H1 (cell line): Measurements from ENCODE around the gene NT5C1A. TPM values are rescaled to one million over a fixed set of nuclear protein-coding genes. Genes with fewer than 3 reads are reported as not detected.

Experiments
- CTCF ChIA-PET: fragments of 300-600 bp; sonication (Branson Sonifier 250); formaldehyde crosslinking; loops from one replicate; lab custom pipeline; 2021; ENCODE audit not compliant: partially characterized antibody; lab: Charles Lee
- POLR2A ChIA-PET: fragments of 300-600 bp; sonication (Branson Sonifier 250); formaldehyde crosslinking; loops from one replicate; lab custom pipeline; 2021; ENCODE audit warnings: inconsistent platforms; ENCODE audit not compliant: partially characterized antibody; lab: Charles Lee
- DNase-seq, 2 experiments: peaks; one replicate each; pipeline versions ENCODE4 v3.0.0 to v3.0.0-alpha.2; 2010 to 2022; ENCODE audit warnings: low spot score in 2 of 2, low read depth in 1 of 2, mixed read lengths in 1 of 2
- FAIRE-seq: peaks from 2 replicates; lab custom pipeline; 2011; peaks lifted over from hg19 to GRCh38; lab: Jason Lieb, UNC
- H2AFZ ChIP-seq: 2 replicates; pipeline ENCODE4 v1.8.1; 2012; ENCODE audit warnings: low read length, inconsistent platforms
- H2AK5ac ChIP-seq: 2 replicates; pipeline ENCODE4 v1.6.1; 2013; ENCODE audit warnings: low read depth, low read length
- H2BK120ac ChIP-seq: replicated peaks from 2 replicates; pipeline ENCODE3; 2013; ENCODE audit warnings: low read depth, low read length, inconsistent platforms
- H2BK12ac ChIP-seq: 2 replicates; pipeline ENCODE4 v1.6.1; 2013; ENCODE audit warnings: low read depth, low read length
- H2BK15ac ChIP-seq: 2 replicates; pipeline ENCODE4 v1.6.1; 2013; ENCODE audit warnings: low read length
- H2BK20ac ChIP-seq: 2 replicates; pipeline ENCODE4 v1.6.1; 2013; ENCODE audit warnings: low read length
- H2BK5ac ChIP-seq: 2 replicates; pipeline ENCODE4 v1.6.1; 2013; ENCODE audit warnings: low read depth, low read length
- H3K14ac ChIP-seq: 2 replicates; pipeline ENCODE4 v1.6.1; 2013; ENCODE audit warnings: inconsistent platforms; ENCODE audit not compliant: insufficient read length
- H3K18ac ChIP-seq: 2 replicates; pipeline ENCODE4 v1.6.1; 2013; ENCODE audit warnings: low read length; ENCODE audit errors: extremely low read depth
- H3K23ac ChIP-seq: 2 replicates; pipeline ENCODE4 v1.6.1; 2013; ENCODE audit warnings: inconsistent platforms; ENCODE audit not compliant: insufficient read length
- H3K23me2 ChIP-seq: 2 replicates; pipeline ENCODE4 v1.6.1; 2013; ENCODE audit warnings: low read depth, low read length
- H3K27ac ChIP-seq: 2 replicates; pipeline ENCODE4 v1.6.1; 2011; ENCODE audit warnings: low read depth, low read length, inconsistent platforms
- H3K27me3 ChIP-seq, 4 experiments: replicated peaks in 1 of 4; 1 replicate in 1 of 4; 2 replicates in 3 of 4; pipeline versions ENCODE4 v1.6.1 to v1.8.1; 2011 to 2013; ENCODE audit warnings: low read length in 3 of 4, mild to moderate bottlenecking in 3 of 4, inconsistent platforms in 2 of 4, mixed read lengths in 2 of 4, moderate library complexity in 1 of 4; ENCODE audit not compliant: control insufficient read depth in 3 of 4, insufficient read depth in 3 of 4; ENCODE audit errors: extremely low read depth in 1 of 4
- H3K36me3 ChIP-seq, 4 experiments: 2 replicates each; pipeline versions ENCODE4 v1.6.1 to v1.8.1; 2011 to 2013; ENCODE audit warnings: mild to moderate bottlenecking in 4 of 4, low read length in 3 of 4, moderate library complexity in 2 of 4, control low read depth in 1 of 4, inconsistent platforms in 1 of 4; ENCODE audit not compliant: insufficient read depth in 4 of 4, control insufficient read depth in 2 of 4
- H3K4ac ChIP-seq: replicated peaks from 2 replicates; pipeline ENCODE3; 2013; ENCODE audit warnings: low read length, low read depth, mixed read lengths, inconsistent platforms; ENCODE audit not compliant: insufficient read length
- H3K4me1 ChIP-seq, 4 experiments: replicated peaks in 1 of 4; 1 replicate in 1 of 4; 2 replicates in 3 of 4; pipeline versions ENCODE4 v1.6.1 to v1.8.1; 2011 to 2013; ENCODE audit warnings: low read length in 3 of 4, inconsistent platforms in 2 of 4, mixed read lengths in 1 of 4; ENCODE audit not compliant: insufficient read depth in 4 of 4, control insufficient read depth in 3 of 4
- H3K4me2 ChIP-seq, 2 experiments: 2 replicates each; pipeline versions ENCODE4 v1.6.1 to v1.8.1; 2011 to 2013; ENCODE audit warnings: low read depth in 2 of 2, low read length in 2 of 2, control low read depth in 1 of 2, inconsistent platforms in 1 of 2, mild to moderate bottlenecking in 1 of 2; ENCODE audit not compliant: insufficient read depth in 1 of 2
- H3K4me3 ChIP-seq, 4 experiments: fragments of 200-600, 300-600 bp in 1 of 4; sonication (generic), shearing (Covaris generic), sonication (Bioruptor Twin) in 1 of 4; 2 replicates each; pipeline versions ENCODE4 v1.5.1 to v1.8.1; 2011 to 2016; ENCODE audit warnings: low read length in 4 of 4, low read depth in 3 of 4, control low read depth in 2 of 4, inconsistent platforms in 2 of 4, mild to moderate bottlenecking in 2 of 4, mixed read lengths in 1 of 4, moderate library complexity in 1 of 4; ENCODE audit not compliant: insufficient read depth in 2 of 4; ENCODE audit errors: extremely low read depth in 1 of 4
- H3K56ac ChIP-seq: replicated peaks from 2 replicates; pipeline ENCODE3; 2013; ENCODE audit warnings: low read depth, mild to moderate bottlenecking, mixed read lengths, low read length, inconsistent platforms; ENCODE audit not compliant: insufficient read length
- H3K79me1 ChIP-seq: 2 replicates; pipeline ENCODE4 v1.6.1; 2013; ENCODE audit warnings: low read depth, low read length, control low read depth
- H3K79me2 ChIP-seq, 2 experiments: 2 replicates each; pipeline versions ENCODE4 v1.6.1 to v1.8.1; 2012 to 2013; ENCODE audit warnings: low read length in 2 of 2, mild to moderate bottlenecking in 2 of 2, inconsistent platforms in 1 of 2; ENCODE audit not compliant: insufficient read depth in 2 of 2, control insufficient read depth in 1 of 2
- H3K9ac ChIP-seq, 4 experiments: replicated peaks in 1 of 4; 1 replicate in 1 of 4; 2 replicates in 3 of 4; pipeline versions ENCODE4 v1.6.1 to v1.8.1; 2011 to 2013; ENCODE audit warnings: low read depth in 3 of 4, low read length in 3 of 4, control low read depth in 2 of 4, mild to moderate bottlenecking in 2 of 4, moderate library complexity in 2 of 4, inconsistent platforms in 1 of 4; ENCODE audit errors: extremely low read depth in 1 of 4
- H3K9me3 ChIP-seq, 2 experiments: 2 replicates each; pipeline versions ENCODE4 v1.6.1 to v1.8.1; 2012 to 2013; ENCODE audit warnings: mild to moderate bottlenecking in 2 of 2, moderate library complexity in 2 of 2, control low read depth in 1 of 2, inconsistent platforms in 1 of 2, low read depth in 1 of 2, low read length in 1 of 2, mixed read lengths in 1 of 2; ENCODE audit not compliant: insufficient read depth in 2 of 2
- H4K20me1 ChIP-seq, 2 experiments: replicated peaks in 1 of 2; 2 replicates each; pipeline versions ENCODE3 to v1.8.1; 2011 to 2013; ENCODE audit warnings: inconsistent platforms in 2 of 2, low read length in 2 of 2, mild to moderate bottlenecking in 1 of 2; ENCODE audit not compliant: insufficient read depth in 2 of 2, control insufficient read depth in 1 of 2
- H4K5ac ChIP-seq: 2 replicates; pipeline ENCODE4 v1.6.1; 2013; ENCODE audit warnings: low read length, low read depth, mixed read lengths, inconsistent platforms; ENCODE audit not compliant: insufficient read length
- H4K8ac ChIP-seq: 2 replicates; pipeline ENCODE4 v1.8.0; 2013; ENCODE audit warnings: mild to moderate bottlenecking, moderate library complexity, low read length, inconsistent platforms; ENCODE audit not compliant: insufficient read depth; ENCODE audit errors: extremely low read depth
- H4K91ac ChIP-seq: replicated peaks from 2 replicates; pipeline ENCODE3; 2013; ENCODE audit warnings: low read length, mixed read lengths, inconsistent platforms; ENCODE audit not compliant: insufficient read length
- SP1 ChIP-seq: IDR thresholded peaks from 2 replicates; pipeline ENCODE4 v1.6.1; 2011; ENCODE audit warnings: low read depth, low read length
- WGBS, 2 experiments: shearing (Covaris generic) in 1 of 2; methylation state at CpG; one replicate each; pipeline versions ENCODE4 v1.1.6 to v1.1.7; 2013 to 2015; ENCODE audit warnings: low lambda C conversion rate in 2 of 2, mixed read lengths in 2 of 2, inconsistent platforms in 1 of 2, low coverage in 1 of 2, missing lambda C conversion rate in 1 of 2; ENCODE audit not compliant: insufficient replicate concordance in 2 of 2, insufficient coverage in 1 of 2, insufficient read length in 1 of 2; ENCODE audit errors: extremely low coverage in 1 of 2, missing lambda C conversion rate in 1 of 2; 5-methylcytosine and 5-hydroxymethylcytosine counted together
- polyA plus RNA-seq, 7 experiments: library from polyadenylated mRNA; depleted of rRNA in 3 of 7; stranded (reverse) in 5 of 7; unstranded in 2 of 7; fragments of >200 nt in 5 of 7; fragments of 200-250 nt in 2 of 7; gene quantifications; 1 replicate in 5 of 7; 2 replicates in 1 of 7; 4 replicates in 1 of 7; pipeline versions ENCODE4 v1.2.1 to v1.2.3, GENCODE V29; 2011 to 2013; ENCODE audit warnings: missing spikeins in 2 of 7, mixed read lengths in 2 of 7
- total RNA-seq: library from RNA; stranded (reverse); fragmentation: NEBNext Ultra II Directional; extraction: Animal tissue kit (Norgen Biotek cat#: 25700); gene quantifications from 2 replicates; pipeline ENCODE4 v1.2.1, GENCODE V29; 2021

Gene NT5C1A
- total and polyA plus RNA-seq, 2 of the 8 experiments (the other 6 are each of a cell fraction or from before 2014, with no cell fraction given): not detected

GRCh38 chr1:39696448-39696847, 24.5 kb upstream of the NT5C1A start:
- Histone ChIP-seq H3K27me3 (peaks cover 47 to 99% (median 75%) of the 10 kb centered on the region in 4 experiments), H3K4me3 (no peak overlapping the region), H3K4me2 (no peak overlapping the region), H3K14ac (no peak overlapping the region), H3K36me3 (no peaks in the 10 kb centered on the region), H4K5ac (no peak overlapping the region), H4K8ac (no peak overlapping the region), H3K9ac (no peak overlapping the region), H3K9me3 (no peaks in the 10 kb centered on the region), H2AK5ac (no peak overlapping the region), H3K27ac (no peak overlapping the region), H3K23ac (no peak overlapping the region), H2BK5ac (no peak overlapping the region), H4K20me1 (peaks cover 0 to 4% of the 10 kb centered on the region in 2 experiments)
- CTCF ChIA-PET: interaction anchor here (0.7 to 2.5 kb wide), 7 partner anchors 24 to 155 kb away, joined by 3 to 18 read pairs (median 4); partner anchors contain the start of gene NT5C1A
- no peak for DNase-seq
- 76% methylated on average over 1 of the region's 1 CpG; no CpG with 5 or more reads in 1 of the 2 experiments for WGBS, 2 experiments
- no peak for TF ChIP-seq SP1
- TF ChIP-seq, all 59 proteins: peak for 0
- H2BK12ac ChIP-seq: no peak overlapping the region
- H3K4me1 ChIP-seq: peaks cover 3 to 25% (median 11%) of the 10 kb centered on the region in 4 experiments; a peak in 6 of 7 replicates
- no peak overlapping the region for H2BK120ac ChIP-seq
- H3K18ac ChIP-seq: no peak overlapping the region
- H3K23me2 ChIP-seq: peaks cover 2% of the 10 kb centered on the region; the same call in 1 of the 2 replicates
- no peak overlapping the region for H2BK15ac ChIP-seq
- H2BK20ac ChIP-seq: no peak overlapping the region
- no peak overlapping the region for H3K4ac ChIP-seq
- no peak overlapping the region for H3K56ac ChIP-seq
- no peak for FAIRE-seq
- no peaks in the 10 kb centered on the region for H3K79me2 ChIP-seq
- POLR2A ChIA-PET: no interaction called here
- H2AFZ ChIP-seq: no peak overlapping the region
- H3K79me1 ChIP-seq: no peaks in the 10 kb centered on the region
- H4K91ac ChIP-seq: no peak overlapping the region
